ENCODE data around the gene ARID5B.

ARID5B gene

DNA sequence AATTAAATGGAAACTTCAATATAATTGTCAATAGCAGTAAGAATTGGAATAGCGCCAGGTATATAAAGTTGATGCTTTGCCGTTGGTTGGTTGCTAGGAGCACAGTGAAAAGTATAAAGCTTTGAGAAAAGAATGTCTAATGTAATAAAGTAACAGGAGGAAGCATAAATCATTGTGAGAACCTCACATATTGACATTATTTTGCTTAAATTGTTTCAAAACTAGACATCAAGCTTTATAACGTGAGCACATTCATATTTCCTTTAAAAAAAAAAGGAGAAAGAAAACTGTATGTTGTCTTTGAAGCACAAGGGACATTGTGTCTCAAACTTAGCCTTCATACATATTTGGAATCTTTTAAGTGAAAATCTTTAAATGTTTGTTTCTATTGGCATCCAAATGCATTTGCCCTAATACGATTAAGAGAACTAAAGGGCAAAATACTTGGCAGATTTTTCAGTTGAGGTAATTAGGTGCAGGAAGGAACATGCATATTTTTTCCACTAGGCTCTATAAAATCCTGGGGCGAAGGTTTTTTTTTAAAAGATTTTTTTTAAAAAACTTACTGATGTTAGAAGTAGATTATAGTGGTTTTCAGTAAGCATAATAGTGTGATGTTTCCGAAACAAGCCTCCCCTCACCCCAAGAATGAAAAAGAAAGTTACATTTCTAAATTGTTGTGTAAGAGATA lies 92.4 kb downstream of the ARID5B start (continued):
- TF ChIP-seq, protein P1, sequence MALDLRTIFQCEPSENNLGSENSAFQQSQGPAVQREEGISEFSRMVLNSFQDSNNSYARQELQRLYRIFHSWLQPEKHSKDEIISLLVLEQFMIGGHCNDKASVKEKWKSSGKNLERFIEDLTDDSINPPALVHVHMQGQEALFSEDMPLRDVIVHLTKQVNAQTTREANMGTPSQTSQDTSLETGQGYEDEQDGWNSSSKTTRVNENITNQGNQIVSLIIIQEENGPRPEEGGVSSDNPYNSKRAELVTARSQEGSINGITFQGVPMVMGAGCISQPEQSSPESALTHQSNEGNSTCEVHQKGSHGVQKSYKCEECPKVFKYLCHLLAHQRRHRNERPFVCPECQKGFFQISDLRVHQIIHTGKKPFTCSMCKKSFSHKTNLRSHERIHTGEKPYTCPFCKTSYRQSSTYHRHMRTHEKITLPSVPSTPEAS (tag by site-specific recombination; IDR thresholded peaks at IDR 0.05) = no peak
- TF ChIP-seq ZNF555 (tag by site-specific recombination; conservative IDR thresholded peaks at IDR 0.05) (no peak), ZNF391 (tag by site-specific recombination; IDR thresholded peaks at IDR 0.05; ENCODE audit: borderline replicate concordance, low read depth) (no peak), ZNF776 (tag by site-specific recombination; IDR thresholded peaks at IDR 0.05; ENCODE audit: borderline replicate concordance) (no peak), ZBTB1 (tag by site-specific recombination; IDR thresholded peaks at IDR 0.05) (no peak), ZNF266 (tag by site-specific recombination; IDR thresholded peaks at IDR 0.05; ENCODE audit: low read depth) (no peak), ZSCAN23 (tag by site-specific recombination; IDR thresholded peaks at IDR 0.05) (no peak), ZNF529 (tag by site-specific recombination; IDR thresholded peaks at IDR 0.05; ENCODE audit: insufficient replicate concordance) (no peak), ZNF610 (tag by site-specific recombination; IDR thresholded peaks at IDR 0.05; ENCODE audit: borderline replicate concordance) (no peak), ZNF221 (tag by site-specific recombination; IDR thresholded peaks at IDR 0.05; ENCODE audit: borderline replicate concordance) (no peak), HOXC10 (CRISPR knock-in tag; IDR thresholded peaks at IDR 0.05) (no peak), ZNF629 (tag by site-specific recombination; IDR thresholded peaks at IDR 0.05) (no peak), ZNF292 (tag by site-specific recombination; IDR thresholded peaks at IDR 0.05; ENCODE audit: borderline replicate concordance, low read depth) (no peak), ZNF571 (tag by site-specific recombination; IDR thresholded peaks at IDR 0.05) (no peak), RBAK (tag by site-specific recombination; IDR thresholded peaks at IDR 0.05) (no peak), ZBTB20 (tag by site-specific recombination; IDR thresholded peaks at IDR 0.05) (0 out of 2 replicates have a peak, but pooled peaks have one; percentile 42), ZNF837 (tag by site-specific recombination; IDR thresholded peaks at IDR 0.05) (no peak), ZNF830 (tag by site-specific recombination; IDR thresholded peaks at IDR 0.05; ENCODE audit: low read depth) (no peak), ZNF510 (tag by site-specific recombination; IDR thresholded peaks at IDR 0.05; ENCODE audit: insufficient replicate concordance) (no peak)
- TF ChIP-seq, protein P2, sequence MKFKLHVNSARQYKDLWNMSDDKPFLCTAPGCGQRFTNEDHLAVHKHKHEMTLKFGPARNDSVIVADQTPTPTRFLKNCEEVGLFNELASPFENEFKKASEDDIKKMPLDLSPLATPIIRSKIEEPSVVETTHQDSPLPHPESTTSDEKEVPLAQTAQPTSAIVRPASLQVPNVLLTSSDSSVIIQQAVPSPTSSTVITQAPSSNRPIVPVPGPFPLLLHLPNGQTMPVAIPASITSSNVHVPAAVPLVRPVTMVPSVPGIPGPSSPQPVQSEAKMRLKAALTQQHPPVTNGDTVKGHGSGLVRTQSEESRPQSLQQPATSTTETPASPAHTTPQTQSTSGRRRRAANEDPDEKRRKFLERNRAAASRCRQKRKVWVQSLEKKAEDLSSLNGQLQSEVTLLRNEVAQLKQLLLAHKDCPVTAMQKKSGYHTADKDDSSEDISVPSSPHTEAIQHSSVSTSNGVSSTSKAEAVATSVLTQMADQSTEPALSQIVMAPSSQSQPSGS (tag by site-specific recombination; IDR thresholded peaks at IDR 0.05; ENCODE audit: low read depth) = no peak
- TF ChIP-seq, protein P3, sequence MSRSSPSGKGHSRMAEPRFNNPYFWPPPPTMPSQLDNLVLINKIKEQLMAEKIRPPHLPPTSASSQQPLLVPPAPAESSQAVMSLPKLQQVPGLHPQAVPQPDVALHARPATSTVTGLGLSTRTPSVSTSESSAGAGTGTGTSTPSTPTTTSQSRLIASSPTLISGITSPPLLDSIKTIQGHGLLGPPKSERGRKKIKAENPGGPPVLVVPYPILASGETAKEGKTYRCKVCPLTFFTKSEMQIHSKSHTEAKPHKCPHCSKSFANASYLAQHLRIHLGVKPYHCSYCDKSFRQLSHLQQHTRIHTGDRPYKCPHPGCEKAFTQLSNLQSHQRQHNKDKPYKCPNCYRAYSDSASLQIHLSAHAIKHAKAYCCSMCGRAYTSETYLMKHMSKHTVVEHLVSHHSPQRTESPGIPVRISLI (tag by site-specific recombination; IDR thresholded peaks at IDR 0.05) = peak; percentile 44; the same call in 1 of the 2 replicates
- TF ChIP-seq, protein P4, sequence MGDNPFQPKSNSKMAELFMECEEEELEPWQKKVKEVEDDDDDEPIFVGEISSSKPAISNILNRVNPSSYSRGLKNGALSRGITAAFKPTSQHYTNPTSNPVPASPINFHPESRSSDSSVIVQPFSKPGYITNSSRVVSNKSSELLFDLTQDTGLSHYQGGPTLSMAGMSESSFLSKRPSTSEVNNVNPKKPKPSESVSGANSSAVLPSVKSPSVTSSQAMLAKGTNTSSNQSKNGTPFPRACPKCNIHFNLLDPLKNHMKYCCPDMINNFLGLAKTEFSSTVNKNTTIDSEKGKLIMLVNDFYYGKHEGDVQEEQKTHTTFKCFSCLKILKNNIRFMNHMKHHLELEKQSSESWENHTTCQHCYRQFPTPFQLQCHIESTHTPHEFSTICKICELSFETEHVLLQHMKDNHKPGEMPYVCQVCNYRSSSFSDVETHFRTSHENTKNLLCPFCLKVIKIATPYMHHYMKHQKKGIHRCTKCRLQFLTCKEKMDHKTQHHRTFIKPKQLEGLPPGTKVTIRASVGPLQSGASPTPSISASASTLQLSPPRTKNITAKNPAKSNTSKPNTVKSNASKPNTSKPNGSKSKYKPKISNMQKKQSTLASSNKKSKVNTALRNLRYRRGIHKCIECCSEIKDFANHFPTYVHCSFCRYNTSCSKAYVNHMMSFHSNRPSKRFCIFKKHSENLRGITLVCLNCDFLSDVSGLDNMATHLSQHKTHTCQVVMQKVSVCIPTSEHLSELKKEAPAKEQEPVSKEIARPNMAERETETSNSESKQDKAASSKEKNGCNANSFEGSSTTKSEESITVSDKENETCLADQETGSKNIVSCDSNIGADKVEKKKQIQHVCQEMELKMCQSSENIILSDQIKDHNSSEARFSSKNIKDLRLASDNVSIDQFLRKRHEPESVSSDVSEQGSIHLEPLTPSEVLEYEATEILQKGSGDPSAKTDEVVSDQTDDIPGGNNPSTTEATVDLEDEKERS (tag by site-specific recombination; IDR thresholded peaks at IDR 0.05) = no peak
- TF ChIP-seq, protein P5, sequence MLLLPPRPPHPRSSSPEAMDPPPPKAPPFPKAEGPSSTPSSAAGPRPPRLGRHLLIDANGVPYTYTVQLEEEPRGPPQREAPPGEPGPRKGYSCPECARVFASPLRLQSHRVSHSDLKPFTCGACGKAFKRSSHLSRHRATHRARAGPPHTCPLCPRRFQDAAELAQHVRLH (tag by site-specific recombination; IDR thresholded peaks at IDR 0.05) = no peak
- TF ChIP-seq, protein P6, sequence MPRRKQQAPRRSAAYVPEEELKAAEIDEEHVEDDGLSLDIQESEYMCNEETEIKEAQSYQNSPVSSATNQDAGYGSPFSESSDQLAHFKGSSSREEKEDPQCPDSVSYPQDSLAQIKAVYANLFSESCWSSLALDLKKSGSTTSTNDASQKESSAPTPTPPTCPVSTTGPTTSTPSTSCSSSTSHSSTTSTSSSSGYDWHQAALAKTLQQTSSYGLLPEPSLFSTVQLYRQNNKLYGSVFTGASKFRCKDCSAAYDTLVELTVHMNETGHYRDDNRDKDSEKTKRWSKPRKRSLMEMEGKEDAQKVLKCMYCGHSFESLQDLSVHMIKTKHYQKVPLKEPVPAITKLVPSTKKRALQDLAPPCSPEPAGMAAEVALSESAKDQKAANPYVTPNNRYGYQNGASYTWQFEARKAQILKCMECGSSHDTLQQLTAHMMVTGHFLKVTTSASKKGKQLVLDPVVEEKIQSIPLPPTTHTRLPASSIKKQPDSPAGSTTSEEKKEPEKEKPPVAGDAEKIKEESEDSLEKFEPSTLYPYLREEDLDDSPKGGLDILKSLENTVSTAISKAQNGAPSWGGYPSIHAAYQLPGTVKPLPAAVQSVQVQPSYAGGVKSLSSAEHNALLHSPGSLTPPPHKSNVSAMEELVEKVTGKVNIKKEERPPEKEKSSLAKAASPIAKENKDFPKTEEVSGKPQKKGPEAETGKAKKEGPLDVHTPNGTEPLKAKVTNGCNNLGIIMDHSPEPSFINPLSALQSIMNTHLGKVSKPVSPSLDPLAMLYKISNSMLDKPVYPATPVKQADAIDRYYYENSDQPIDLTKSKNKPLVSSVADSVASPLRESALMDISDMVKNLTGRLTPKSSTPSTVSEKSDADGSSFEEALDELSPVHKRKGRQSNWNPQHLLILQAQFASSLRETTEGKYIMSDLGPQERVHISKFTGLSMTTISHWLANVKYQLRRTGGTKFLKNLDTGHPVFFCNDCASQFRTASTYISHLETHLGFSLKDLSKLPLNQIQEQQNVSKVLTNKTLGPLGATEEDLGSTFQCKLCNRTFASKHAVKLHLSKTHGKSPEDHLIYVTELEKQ (tag by site-specific recombination; IDR thresholded peaks at IDR 0.05; ENCODE audit: borderline replicate concordance) = no peak
- TF ChIP-seq, protein P7, sequence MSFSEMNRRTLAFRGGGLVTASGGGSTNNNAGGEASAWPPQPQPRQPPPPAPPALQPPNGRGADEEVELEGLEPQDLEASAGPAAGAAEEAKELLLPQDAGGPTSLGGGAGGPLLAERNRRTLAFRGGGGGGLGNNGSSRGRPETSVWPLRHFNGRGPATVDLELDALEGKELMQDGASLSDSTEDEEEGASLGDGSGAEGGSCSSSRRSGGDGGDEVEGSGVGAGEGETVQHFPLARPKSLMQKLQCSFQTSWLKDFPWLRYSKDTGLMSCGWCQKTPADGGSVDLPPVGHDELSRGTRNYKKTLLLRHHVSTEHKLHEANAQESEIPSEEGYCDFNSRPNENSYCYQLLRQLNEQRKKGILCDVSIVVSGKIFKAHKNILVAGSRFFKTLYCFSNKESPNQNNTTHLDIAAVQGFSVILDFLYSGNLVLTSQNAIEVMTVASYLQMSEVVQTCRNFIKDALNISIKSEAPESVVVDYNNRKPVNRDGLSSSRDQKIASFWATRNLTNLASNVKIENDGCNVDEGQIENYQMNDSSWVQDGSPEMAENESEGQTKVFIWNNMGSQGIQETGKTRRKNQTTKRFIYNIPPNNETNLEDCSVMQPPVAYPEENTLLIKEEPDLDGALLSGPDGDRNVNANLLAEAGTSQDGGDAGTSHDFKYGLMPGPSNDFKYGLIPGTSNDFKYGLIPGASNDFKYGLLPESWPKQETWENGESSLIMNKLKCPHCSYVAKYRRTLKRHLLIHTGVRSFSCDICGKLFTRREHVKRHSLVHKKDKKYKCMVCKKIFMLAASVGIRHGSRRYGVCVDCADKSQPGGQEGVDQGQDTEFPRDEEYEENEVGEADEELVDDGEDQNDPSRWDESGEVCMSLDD (tag by site-specific recombination; IDR thresholded peaks at IDR 0.05) = no peak

Data from HEK293 (cell line).